Osteoblast (primary cell): ENCODE results near the gene LPCAT3. TPM values are rescaled to one million over a fixed set of nuclear protein-coding genes. Genes with fewer than 3 reads are reported as not detected.

Experiments
- DNase-seq: peaks from one replicate; pipeline ENCODE4 v3.0.0; 2011; ENCODE audit warnings: low spot score, mixed read lengths; ENCODE audit not compliant: insufficient read length; ENCODE audit errors: missing footprints
- H2AFZ ChIP-seq: 2 replicates; pipeline ENCODE4 v1.6.0; 2011; ENCODE audit warnings: mild to moderate bottlenecking, low read length
- H3K27ac ChIP-seq: 2 replicates; pipeline ENCODE4 v1.5.1; 2011; ENCODE audit warnings: mild to moderate bottlenecking, low read depth, low read length, moderate library complexity
- H3K27me3 ChIP-seq: 2 replicates; pipeline ENCODE4 v1.6.0; 2012; ENCODE audit warnings: mild to moderate bottlenecking, control low read depth, inconsistent platforms, low read length, moderate library complexity; ENCODE audit not compliant: insufficient read depth
- H3K36me3 ChIP-seq: 2 replicates; pipeline ENCODE4 v1.5.1; 2011; ENCODE audit warnings: mild to moderate bottlenecking, low read length, control low read depth, moderate library complexity; ENCODE audit not compliant: insufficient read depth
- H3K4me1 ChIP-seq: 2 replicates; pipeline ENCODE4 v1.5.1; 2011; ENCODE audit warnings: mild to moderate bottlenecking, low read length, control low read depth, moderate library complexity; ENCODE audit not compliant: insufficient read depth
- H3K4me2 ChIP-seq: 2 replicates; pipeline ENCODE4 v1.6.0; 2011; ENCODE audit warnings: mild to moderate bottlenecking, low read length; ENCODE audit not compliant: insufficient read depth
- H3K4me3 ChIP-seq: fragments of 200-600 bp; sonication (generic); 3 replicates; pipeline ENCODE4 v1.5.1; 2012; ENCODE audit warnings: mild to moderate bottlenecking, low read length, inconsistent platforms; ENCODE audit not compliant: insufficient read depth
- H3K79me2 ChIP-seq: 2 replicates; pipeline ENCODE4 v1.6.0; 2012; ENCODE audit warnings: mild to moderate bottlenecking, low read length, control low read depth, inconsistent platforms; ENCODE audit not compliant: insufficient read depth
- H3K9me3 ChIP-seq: 2 replicates; pipeline ENCODE4 v1.5.1; 2011; ENCODE audit warnings: low read depth, low read length, control low read depth
- H4K20me1 ChIP-seq: 2 replicates; pipeline ENCODE4 v1.6.0; 2012; ENCODE audit warnings: mild to moderate bottlenecking, low read length, control low read depth; ENCODE audit not compliant: insufficient read depth
- CTCF ChIP-seq: IDR thresholded peaks from 2 replicates; pipeline ENCODE4 v1.5.1; 2011; ENCODE audit warnings: mild to moderate bottlenecking, low read depth, low read length, moderate library complexity; ENCODE audit errors: extremely low read depth
- total RNA-seq: library from RNA; depleted of rRNA; stranded (reverse); fragments of >200 nt; gene quantifications from 2 replicates; pipeline ENCODE4 v1.2.3, GENCODE V29; 2012

LPCAT3 gene
- total RNA-seq, 1 donor: 20.3 TPM

- Histone ChIP-seq H3K4me3 (no peak overlapping the region), H3K27ac (peak overlapping the region; percentile 2), H3K4me1 (peaks cover 16% of the 10 kb centered on the region), H4K20me1 (peaks cover 4% of the 10 kb centered on the region), H3K9me3 (no peaks in the 10 kb centered on the region), H3K27me3 (no peaks in the 10 kb centered on the region), H3K79me2 (peaks cover 59% of the 10 kb centered on the region), H3K36me3 (peaks cover 46% of the 10 kb centered on the region), H3K4me2 (peak overlapping the region; percentile 94), H2AFZ (no peak overlapping the region)
- DNase-seq: no peak
- no peak for TF ChIP-seq CTCF
Observed at GRCh38 chr12:6968426-6968825, 49.9 kb downstream of the LPCAT3 start.

- H3K27me3 ChIP-seq: no peaks in the 10 kb centered on the region
- H3K36me3 ChIP-seq: peaks cover 46% of the 10 kb centered on the region
- no peak for DNase-seq
- H4K20me1 ChIP-seq: peaks cover 4% of the 10 kb centered on the region
- H3K4me1 ChIP-seq: peaks cover 16% of the 10 kb centered on the region
- no peak overlapping the region for H2AFZ ChIP-seq
- H3K4me3 ChIP-seq: no peak overlapping the region
- H3K4me2 ChIP-seq: no peak overlapping the region
- no peak for TF ChIP-seq CTCF
- H3K9me3 ChIP-seq: no peaks in the 10 kb centered on the region
- peaks cover 55% of the 10 kb centered on the region for H3K79me2 ChIP-seq
- H3K27ac ChIP-seq: no peak overlapping the region
Observed at GRCh38 chr12:6967651-6968100, 50.6 kb downstream of the LPCAT3 start.

- DNase-seq: no peak
- TF ChIP-seq CTCF: no peak
- no peak overlapping the region for H3K27ac ChIP-seq
- peaks cover 20% of the 10 kb centered on the region for H3K4me1 ChIP-seq
- H3K9me3 ChIP-seq: no peaks in the 10 kb centered on the region
- no peaks in the 10 kb centered on the region for H3K27me3 ChIP-seq
- H3K4me3 ChIP-seq: no peak overlapping the region
- H2AFZ ChIP-seq: no peak overlapping the region
- peaks cover 41% of the 10 kb centered on the region for H3K79me2 ChIP-seq
- H3K4me2 ChIP-seq: no peak overlapping the region
- H4K20me1 ChIP-seq: peaks cover 4% of the 10 kb centered on the region
- peaks cover 46% of the 10 kb centered on the region for H3K36me3 ChIP-seq
Observed at GRCh38 chr12:6966351-6966750, 51.9 kb downstream of the LPCAT3 start.

- Histone ChIP-seq H3K79me2 (peaks cover 35% of the 10 kb centered on the region), H3K4me2 (no peak overlapping the region), H4K20me1 (peaks cover 4% of the 10 kb centered on the region), H3K27ac (no peak overlapping the region), H3K4me3 (no peak overlapping the region), H3K27me3 (no peaks in the 10 kb centered on the region), H2AFZ (no peak overlapping the region), H3K9me3 (no peaks in the 10 kb centered on the region), H3K36me3 (peaks cover 46% of the 10 kb centered on the region), H3K4me1 (peaks cover 26% of the 10 kb centered on the region)
- TF ChIP-seq CTCF: no peak
- no peak for DNase-seq
Observed at GRCh38 chr12:6965714-6966113, 52.6 kb downstream of the LPCAT3 start.
